ENCODE results near the gene MED22. TPM values are rescaled to one million over a fixed set of nuclear protein-coding genes. Genes with fewer than 3 reads are reported as not detected.
"Not testable (repeated sequence)": the region's sequence is repeated elsewhere in the genome, so short reads cannot be mapped to it uniquely, and the experiment has no call there.

Gene MED22
- polyA plus RNA-seq, 1 experiment, result 28.3 TPM

DNA sequence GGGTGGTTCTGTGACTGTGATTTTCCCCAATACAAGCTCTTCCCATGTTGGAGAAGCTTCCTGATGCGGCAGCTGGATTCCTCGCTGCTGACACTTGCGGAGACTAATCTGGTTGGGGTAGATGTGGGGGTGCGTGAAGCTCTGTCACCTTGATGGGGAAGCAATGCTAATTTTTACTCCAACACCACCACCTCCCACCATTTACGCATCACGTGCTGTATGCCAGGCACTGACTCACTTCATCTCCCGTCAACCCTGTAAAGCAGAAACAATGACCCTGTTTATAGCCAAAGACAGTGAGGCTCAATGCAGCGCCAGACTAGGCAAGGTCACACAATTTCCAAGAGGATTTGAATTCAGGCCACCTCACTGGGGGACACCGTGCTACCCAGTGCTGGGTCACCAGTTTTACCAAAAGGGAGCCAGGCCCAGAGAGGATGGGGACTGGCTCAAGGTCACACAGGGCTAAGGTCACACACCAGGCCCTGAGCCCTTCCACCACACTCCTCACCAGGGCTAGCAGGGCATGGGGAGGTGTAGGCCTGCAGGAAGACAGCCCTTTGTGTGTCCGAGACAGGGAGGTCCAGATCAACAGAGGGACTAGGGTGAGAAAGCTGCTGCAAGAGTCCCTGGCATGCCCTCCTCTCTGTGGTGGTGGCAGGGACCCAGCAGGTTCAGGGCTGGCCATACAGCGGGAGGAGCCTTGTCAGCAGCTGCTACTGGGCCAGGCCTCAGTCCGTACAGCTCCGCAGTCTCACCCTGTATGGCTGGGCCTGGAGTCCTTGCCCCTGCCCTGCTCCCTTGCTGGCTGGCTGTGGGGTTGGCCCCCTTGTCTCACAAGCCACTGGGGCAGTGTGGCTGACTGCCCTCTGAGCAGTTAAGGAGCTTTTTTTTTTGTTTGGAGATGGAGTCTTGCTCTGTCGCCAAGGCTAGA lies 31.5 kb upstream of the MED22 start:
- CTCF ChIA-PET, result interaction anchor here (1.2 to 1.6 kb wide), 2 partner anchors 17 to 29 kb away, joined by 3 read pairs; no protein-coding TSS in a partner anchor
- Histone ChIP-seq H3K36me3 (ENCODE audit: control insufficient read depth, insufficient read depth, low read length) (no peaks in the 10 kb centered on the region), H3K4me3 (ENCODE audit: low read depth, low read length) (no peak overlapping the region), H3K27me3 (ENCODE audit: control insufficient read depth, insufficient read depth, low read length) (no peaks in the 10 kb centered on the region)
- no peak for DNase-seq (ENCODE audit: low read depth)
- TF ChIP-seq, protein P1, sequence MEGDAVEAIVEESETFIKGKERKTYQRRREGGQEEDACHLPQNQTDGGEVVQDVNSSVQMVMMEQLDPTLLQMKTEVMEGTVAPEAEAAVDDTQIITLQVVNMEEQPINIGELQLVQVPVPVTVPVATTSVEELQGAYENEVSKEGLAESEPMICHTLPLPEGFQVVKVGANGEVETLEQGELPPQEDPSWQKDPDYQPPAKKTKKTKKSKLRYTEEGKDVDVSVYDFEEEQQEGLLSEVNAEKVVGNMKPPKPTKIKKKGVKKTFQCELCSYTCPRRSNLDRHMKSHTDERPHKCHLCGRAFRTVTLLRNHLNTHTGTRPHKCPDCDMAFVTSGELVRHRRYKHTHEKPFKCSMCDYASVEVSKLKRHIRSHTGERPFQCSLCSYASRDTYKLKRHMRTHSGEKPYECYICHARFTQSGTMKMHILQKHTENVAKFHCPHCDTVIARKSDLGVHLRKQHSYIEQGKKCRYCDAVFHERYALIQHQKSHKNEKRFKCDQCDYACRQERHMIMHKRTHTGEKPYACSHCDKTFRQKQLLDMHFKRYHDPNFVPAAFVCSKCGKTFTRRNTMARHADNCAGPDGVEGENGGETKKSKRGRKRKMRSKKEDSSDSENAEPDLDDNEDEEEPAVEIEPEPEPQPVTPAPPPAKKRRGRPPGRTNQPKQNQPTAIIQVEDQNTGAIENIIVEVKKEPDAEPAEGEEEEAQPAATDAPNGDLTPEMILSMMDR (IDR thresholded peaks at IDR 0.05; ENCODE audit: insufficient read depth, low read depth, low read length), result no peak
- POLR2A ChIA-PET, result no interaction called here

DNA sequence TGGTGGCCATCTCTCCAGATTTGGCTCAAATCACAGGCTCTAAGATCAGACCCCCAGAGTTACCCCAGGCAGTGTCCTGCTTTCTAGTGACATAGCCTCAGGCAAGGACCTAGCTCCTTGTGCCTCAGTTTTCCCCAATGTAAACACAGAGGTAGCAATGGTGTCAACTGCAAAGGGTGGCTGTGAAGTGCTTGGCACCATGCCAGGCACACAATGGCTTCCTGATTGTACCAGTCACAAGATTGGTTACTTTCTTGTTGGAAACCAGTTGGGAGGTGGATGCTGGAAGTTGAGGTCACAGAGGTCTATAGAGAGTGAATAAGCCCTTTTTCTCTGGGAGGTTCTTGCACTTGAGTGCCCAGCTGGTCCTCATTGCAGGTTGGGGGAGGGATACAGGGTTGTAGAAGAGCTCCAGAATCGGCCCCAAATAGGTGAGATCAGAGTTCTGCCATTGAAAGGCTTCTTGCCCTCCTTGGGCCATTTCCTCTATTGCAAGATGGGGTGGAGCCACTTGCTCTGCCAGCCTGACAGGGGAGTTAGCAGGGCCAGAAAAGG lies 30.6 kb upstream of the MED22 start:
- TF ChIP-seq, protein P1 (IDR thresholded peaks at IDR 0.05; ENCODE audit: insufficient read depth, low read depth, low read length), result no peak
- Histone ChIP-seq H3K36me3 (ENCODE audit: control insufficient read depth, insufficient read depth, low read length) (no peaks in the 10 kb centered on the region), H3K27me3 (ENCODE audit: control insufficient read depth, insufficient read depth, low read length) (no peaks in the 10 kb centered on the region), H3K4me3 (ENCODE audit: low read depth, low read length) (no peak overlapping the region)
- no peak for DNase-seq (ENCODE audit: low read depth)
- ChIA-PET CTCF (interaction anchor here (1.2 to 2.3 kb wide), 3 partner anchors 25 to 28 kb away, joined by 3 to 8 read pairs (median 5); no protein-coding TSS in a partner anchor), POLR2A (no interaction called here)

DNA sequence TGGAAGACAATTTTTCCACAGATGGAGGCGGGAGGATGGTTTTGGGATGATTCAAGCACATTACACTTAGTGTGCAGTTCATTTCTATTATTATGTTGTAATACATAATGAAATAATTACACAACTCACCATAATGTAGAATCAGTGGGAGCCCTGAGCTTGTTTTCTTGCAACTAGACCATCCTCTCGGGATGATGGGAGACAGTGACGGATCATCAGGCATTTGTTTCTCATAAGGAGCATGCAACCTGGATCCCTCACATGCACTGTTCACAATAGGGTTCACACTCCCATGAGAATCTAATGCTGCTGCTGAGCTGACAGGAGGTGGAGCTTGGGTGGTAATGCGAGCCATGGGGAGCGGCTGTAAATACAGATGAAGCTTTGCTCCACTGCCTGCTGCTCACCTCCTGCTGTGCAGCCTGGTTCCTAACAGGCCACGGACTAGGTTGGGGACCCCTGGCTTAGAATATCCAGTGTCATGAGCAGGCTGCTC lies 29.8 kb upstream of the MED22 start:
- DNase-seq (ENCODE audit: low read depth), result no peak
- Histone ChIP-seq H3K36me3 (ENCODE audit: control insufficient read depth, insufficient read depth, low read length) (peaks cover 4% of the 10 kb centered on the region), H3K4me3 (ENCODE audit: low read depth, low read length) (no peak overlapping the region), H3K27me3 (ENCODE audit: control insufficient read depth, insufficient read depth, low read length) (no peaks in the 10 kb centered on the region)
- TF ChIP-seq, protein P1 (IDR thresholded peaks at IDR 0.05; ENCODE audit: insufficient read depth, low read depth, low read length), result no peak
- ChIA-PET CTCF (interaction anchor here (1.5 to 2.3 kb wide), 3 partner anchors 26 to 36 kb away, joined by 3 to 8 read pairs (median 5); no protein-coding TSS in a partner anchor), POLR2A (no interaction called here)

DNA sequence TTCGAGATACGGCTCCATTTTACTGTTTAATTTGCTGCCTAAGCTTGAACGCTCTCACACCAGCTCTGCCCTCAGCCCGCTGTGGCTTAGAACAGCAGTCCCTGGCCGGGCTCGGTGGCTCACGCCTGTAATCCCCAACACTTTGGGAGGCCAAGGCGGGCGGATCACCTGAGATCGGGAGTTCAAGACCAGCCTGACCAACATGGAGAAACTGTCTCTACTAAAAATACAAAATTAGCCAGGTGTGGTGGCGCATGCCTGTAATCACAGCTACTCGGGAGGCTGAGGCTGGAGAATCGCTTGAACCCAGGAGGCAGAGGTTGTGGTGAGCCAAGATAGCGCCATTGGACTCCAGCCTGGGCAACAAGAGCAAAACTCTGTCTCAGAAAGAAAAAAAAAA lies 29.3 kb upstream of the MED22 start:
- H3K36me3 ChIP-seq (ENCODE audit: control insufficient read depth, insufficient read depth, low read length); DNase-seq (ENCODE audit: low read depth); H3K27me3 ChIP-seq (ENCODE audit: control insufficient read depth, insufficient read depth, low read length); H3K4me3 ChIP-seq (ENCODE audit: low read depth, low read length); POLR2A ChIA-PET: not testable (repeated sequence)
- CTCF ChIA-PET, result interaction anchor here (0.7 to 2.3 kb wide), 4 partner anchors 26 to 37 kb away, joined by 3 to 8 read pairs (median 4); no protein-coding TSS in a partner anchor

DNA sequence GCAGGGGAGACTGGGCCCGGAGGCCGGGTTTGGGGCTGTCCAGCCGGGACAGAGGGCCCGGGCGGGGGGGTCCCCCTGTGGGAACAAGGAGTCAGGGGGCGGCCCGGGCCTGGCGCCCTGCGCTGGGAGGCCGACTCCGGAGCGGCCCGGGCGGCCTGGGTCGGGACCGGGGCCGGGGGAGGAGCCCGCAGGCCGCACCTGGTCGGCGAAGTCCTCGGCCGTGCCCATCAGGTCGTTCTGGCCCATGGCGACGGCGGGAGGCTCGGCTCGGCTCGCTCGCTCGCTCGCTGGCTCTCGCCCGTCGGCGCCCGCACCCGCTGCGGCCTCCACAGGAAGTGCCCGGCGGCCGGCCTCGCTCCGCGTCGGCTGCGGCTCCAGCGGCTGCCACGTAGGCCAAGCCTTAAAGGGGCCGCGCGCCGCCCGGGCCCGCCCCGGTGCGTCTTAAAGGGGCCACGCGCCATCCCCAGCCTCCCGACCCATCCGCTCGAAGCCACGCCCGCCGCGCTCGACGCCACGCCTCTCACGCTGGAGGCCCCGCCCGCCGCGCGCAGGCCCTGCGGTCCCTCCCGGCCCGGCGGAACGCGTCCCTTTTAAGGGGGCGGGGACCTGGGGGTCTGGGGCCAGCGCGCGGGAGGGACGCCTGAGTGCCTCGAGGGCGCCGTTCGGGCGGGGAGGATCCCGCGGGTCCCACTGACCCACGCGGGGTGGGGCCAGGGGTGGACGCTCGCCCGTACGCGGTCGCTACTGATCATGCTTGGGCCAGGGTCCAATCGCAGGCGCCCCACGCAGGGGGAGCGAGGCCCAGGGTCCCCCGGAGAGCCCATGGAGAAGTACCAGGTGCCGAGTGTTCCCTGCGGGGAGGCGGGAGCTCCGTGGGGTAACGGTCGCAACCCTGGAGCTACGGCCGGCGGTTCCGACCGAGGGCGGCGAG lies 28.1 kb upstream of the MED22 start, which contains the start of the genes STKLD1 and SURF4:
Gene STKLD1, plus strand, starts transcription at position 643 of the 931 bp plus-strand sequence. Its CDS starts 108 bp downstream, at position 751.
Gene SURF4, minus strand, starts transcription at position 337 of the 931 bp plus-strand sequence. Its CDS starts 91 bp downstream, at position 246.
- TF ChIP-seq, protein P1 (IDR thresholded peaks at IDR 0.05; ENCODE audit: insufficient read depth, low read depth, low read length), result no peak
- Histone ChIP-seq H3K4me3 (ENCODE audit: low read depth, low read length) (peak within 1 kb of the TSS; percentile 79), H3K36me3 (ENCODE audit: control insufficient read depth, insufficient read depth, low read length) (peaks cover 10% of the 10 kb centered on the region), H3K27me3 (ENCODE audit: control insufficient read depth, insufficient read depth, low read length) (no peaks in the 10 kb centered on the region)
- ChIA-PET POLR2A (no interaction called here), CTCF (interaction anchor here (1.6 kb wide), 1 partner anchor 34 kb away, joined by 3 read pairs; no protein-coding TSS in a partner anchor)
- DNase-seq (ENCODE audit: low read depth), result peak; percentile 69
